GM23338 (cell line): ENCODE data around the gene SPINK7. TPM values are rescaled to one million over a fixed set of nuclear protein-coding genes. Genes with fewer than 3 reads are reported as not detected.

Source experiments
- ATAC-seq: fragments of 200-7000 bp; cut with Tn5 transposase; 3 replicates; pipeline ENCODE4 v1.9.1; 2020
- DNase-seq: peaks from one replicate; pipeline ENCODE4 v3.0.0-alpha.2; 2015; ENCODE audit warnings: low spot score
- H2AFZ ChIP-seq: fragments of 200-600 bp; sonication (generic); 2 replicates; pipeline ENCODE4 v1.8.0; 2016; ENCODE audit warnings: antibody characterized with exemption, mild to moderate bottlenecking, moderate library complexity
- H3F3A ChIP-seq: fragments of 200-600 bp; sonication (generic); replicated peaks from 2 replicates; pipeline ENCODE4 v1.8.0; 2017; ENCODE audit warnings: antibody characterized with exemption, mixed run types, low read depth
- H3K27ac ChIP-seq: fragments of 200-600 bp; sonication (generic); 2 replicates; pipeline ENCODE4 v1.6.1; 2016; ENCODE audit warnings: low read depth
- H3K27me3 ChIP-seq: fragments of 200-600 bp; sonication (generic); 2 replicates; pipeline ENCODE4 v1.8.0; 2016; ENCODE audit warnings: mild to moderate bottlenecking, mixed run types, moderate library complexity; ENCODE audit not compliant: insufficient read depth
- H3K36me3 ChIP-seq: fragments of 200-600 bp; sonication (generic); 2 replicates; pipeline ENCODE4 v1.8.0; 2016; ENCODE audit warnings: mild to moderate bottlenecking; ENCODE audit not compliant: insufficient read depth
- H3K4me1 ChIP-seq: fragments of 200-600 bp; sonication (generic); 2 replicates; pipeline ENCODE4 v1.8.0; 2016; ENCODE audit warnings: mild to moderate bottlenecking, moderate library complexity; ENCODE audit not compliant: insufficient read depth
- H3K4me2 ChIP-seq: fragments of 200-600 bp; sonication (generic); 2 replicates; pipeline ENCODE4 v1.7.1; 2017; ENCODE audit warnings: mixed run types
- H3K4me3 ChIP-seq: fragments of 200-600 bp; sonication (generic); 2 replicates; pipeline ENCODE4 v1.6.1; 2016; ENCODE audit warnings: mixed run types
- H3K79me2 ChIP-seq: fragments of 200-600 bp; sonication (generic); replicated peaks from 2 replicates; pipeline ENCODE4 v1.8.0; 2017; ENCODE audit warnings: mild to moderate bottlenecking; ENCODE audit not compliant: insufficient read depth
- H3K9me2 ChIP-seq: fragments of 200-600 bp; sonication (generic); 2 replicates; pipeline ENCODE4 v1.8.0; 2017; ENCODE audit not compliant: insufficient read depth
- H4K20me1 ChIP-seq: fragments of 200-600 bp; sonication (generic); replicated peaks from 2 replicates; pipeline ENCODE4 v1.8.0; 2017; ENCODE audit warnings: mild to moderate bottlenecking; ENCODE audit not compliant: insufficient read depth
- H3K27ac Mint-ChIP-seq: 2 replicates; pipeline ENCODE4 v1.8.0; 2020; ENCODE audit warnings: inconsistent platforms, mild to moderate bottlenecking, moderate library complexity, mixed read lengths
- H3K27me3 Mint-ChIP-seq: 3 replicates; pipeline ENCODE4 v1.8.0; 2022; ENCODE audit warnings: low read depth, mild to moderate bottlenecking, moderate library complexity, mixed read lengths, inconsistent platforms; ENCODE audit not compliant: insufficient read depth, poor library complexity
- H3K36me3 Mint-ChIP-seq: 3 replicates; pipeline ENCODE4 v1.8.0; 2021; ENCODE audit warnings: low read depth, mild to moderate bottlenecking, inconsistent platforms, moderate library complexity, mixed read lengths
- H3K4me1 Mint-ChIP-seq: 3 replicates; pipeline ENCODE4 v1.8.0; 2020; ENCODE audit warnings: mild to moderate bottlenecking, inconsistent platforms, mixed read lengths
- H3K4me3 Mint-ChIP-seq: 3 replicates; pipeline ENCODE4 v1.8.0; 2021; ENCODE audit warnings: moderate library complexity, mild to moderate bottlenecking, inconsistent platforms, mixed read lengths
- H3K9me3 Mint-ChIP-seq: 3 replicates; pipeline ENCODE4 v1.8.0; 2020; ENCODE audit warnings: moderate library complexity, mild to moderate bottlenecking, inconsistent platforms, mixed read lengths
- CREB1 ChIP-seq: fragments of 250-450 bp; sonication (Bioruptor Pico); IDR thresholded peaks from 2 replicates; pipeline ENCODE4 v1.5.0; 2020; ENCODE audit warnings: low read depth, mild to moderate bottlenecking, moderate library complexity
- CTCF ChIP-seq, 2 experiments: fragments of 200-600 bp in 1 of 2; sonication (generic) in 1 of 2; conservative IDR thresholded peaks; 2 replicates each; pipeline versions ENCODE4 v1.5.1 to v1.6.1; 2016 to 2017; ENCODE audit warnings: antibody characterized with exemption in 2 of 2, low read depth in 2 of 2, mild to moderate bottlenecking in 2 of 2, moderate library complexity in 1 of 2
- ETS1 ChIP-seq: IDR thresholded peaks from 2 replicates; pipeline ENCODE4 v1.6.1; 2016; ENCODE audit warnings: antibody characterized with exemption
- EZH2 ChIP-seq: fragments of 200-600 bp; sonication (generic); IDR thresholded peaks from one replicate; pipeline ENCODE4 v1.8.0; 2017; ENCODE audit warnings: antibody characterized with exemption, mild to moderate bottlenecking, low read depth; ENCODE audit not compliant: unreplicated experiment
- EZH2phosphoT487 ChIP-seq: fragments of 200-600 bp; sonication (generic); IDR thresholded peaks from one replicate; pipeline ENCODE4 v1.8.1; 2018; ENCODE audit warnings: antibody characterized with exemption; ENCODE audit not compliant: unreplicated experiment
- POLR2AphosphoS5 ChIP-seq: IDR thresholded peaks from 2 replicates; pipeline ENCODE4 v1.6.1; 2016; ENCODE audit warnings: antibody characterized with exemption, low read depth
- REST ChIP-seq: IDR thresholded peaks from one replicate; pipeline ENCODE4 v1.6.1; 2018; ENCODE audit warnings: antibody characterized with exemption; ENCODE audit not compliant: unreplicated experiment
- STAT1 ChIP-seq: IDR thresholded peaks from one replicate; pipeline ENCODE4 v1.6.1; 2016; ENCODE audit warnings: antibody characterized with exemption; ENCODE audit not compliant: unreplicated experiment
- ZNF114 ChIP-seq: fragments of 250-450 bp; sonication (Bioruptor Pico); IDR thresholded peaks from 2 replicates; pipeline ENCODE4 v1.5.0; 2020; ENCODE audit warnings: mild to moderate bottlenecking, moderate library complexity
- ZNF331 ChIP-seq: fragments of 250-450 bp; sonication (Bioruptor Pico); IDR thresholded peaks from 2 replicates; pipeline ENCODE4 v1.5.0; 2020; ENCODE audit warnings: low read depth, mild to moderate bottlenecking, moderate library complexity
- polyA plus RNA-seq: library from polyadenylated mRNA; unstranded; fragments of >200 nt; fragmentation: Nextera tagmentation; extraction: Ambion mirVana; gene quantifications from 2 replicates; pipeline ENCODE4 v1.2.1, GENCODE V29; 2016
- total RNA-seq: library from RNA; depleted of rRNA; stranded (reverse); fragments of >200 nt; shearing (Covaris generic); gene quantifications from 2 replicates; pipeline ENCODE4 v1.2.3, GENCODE V29; 2014

The SPINK7 gene
- total and polyA plus RNA-seq, 2 experiments from 2014 or later, result not detected

GRCh38 chr5:148352696-148353095 lies 40.5 kb downstream of the SPINK7 start (continued):
- TF ChIP-seq CREB1 (CRISPR knock-in tag), result no peak
- TF ChIP-seq ZNF114 (CRISPR knock-in tag), result no peak
- TF ChIP-seq EZH2, result no peak
- no peak for TF ChIP-seq CTCF (conservative IDR thresholded peaks at IDR 0.05; ENCODE audit: low read depth in 2 of 2)
- no peak for TF ChIP-seq STAT1
- TF ChIP-seq REST, result no peak
- TF ChIP-seq ETS1, result no peak
- no peak for TF ChIP-seq EZH2phosphoT487
- no peak for TF ChIP-seq ZNF331 (CRISPR knock-in tag)
- TF ChIP-seq POLR2AphosphoS5, result no peak

GRCh38 chr5:148353634-148354033 lies 41.4 kb downstream of the SPINK7 start:
- no peaks in the 10 kb centered on the region for H3K36me3 Mint-ChIP-seq
- no peak for ATAC-seq

More at GRCh38 chr5:148353634-148354033, 41.4 kb downstream of the SPINK7 start:
- Mint-ChIP-seq H3K4me1 (no peaks in the 10 kb centered on the region), H3K9me3 (no peaks in the 10 kb centered on the region), H3K27ac (no peak overlapping the region), H3K4me3 (no peak overlapping the region), H3K27me3 (no peaks in the 10 kb centered on the region)
- no peak overlapping the region for H3K4me3 ChIP-seq
- H3F3A ChIP-seq, result no peaks in the 10 kb centered on the region
- H3K4me1 ChIP-seq, result no peaks in the 10 kb centered on the region
- H3K4me2 ChIP-seq, result no peak overlapping the region
- no peaks in the 10 kb centered on the region for H3K79me2 ChIP-seq
- TF ChIP-seq CREB1 (CRISPR knock-in tag), result no peak
- peak; percentile 19 to 22; a peak in 1 of 4 replicates for TF ChIP-seq CTCF (conservative IDR thresholded peaks at IDR 0.05; ENCODE audit: low read depth in 2 of 2)
- no peak for DNase-seq
- H2AFZ ChIP-seq, result no peak overlapping the region
- H3K9me2 ChIP-seq, result no peaks in the 10 kb centered on the region
- H3K36me3 ChIP-seq, result no peaks in the 10 kb centered on the region
- no peaks in the 10 kb centered on the region for H4K20me1 ChIP-seq
- H3K27ac ChIP-seq, result no peak overlapping the region
- H3K27me3 ChIP-seq, result no peaks in the 10 kb centered on the region
